ENCODE data around the gene EIF2S3B.
A peak's percentile ranks its signal among the peaks of the same experiment; 100 is the strongest.
"Not testable (repeated sequence)": the region's sequence is repeated elsewhere in the genome, so short reads cannot be mapped to it uniquely, and the experiment has no call there.

The EIF2S3B gene

GRCh38 chr12:10505620-10506019 lies at the start of gene EIF2S3B:
EIF2S3B (plus strand) TSS chr12:10505890; CDS start chr12:10505903, 13 bp downstream.
- no peak for DNase-seq (ENCODE audit: low spot score)

DNA sequence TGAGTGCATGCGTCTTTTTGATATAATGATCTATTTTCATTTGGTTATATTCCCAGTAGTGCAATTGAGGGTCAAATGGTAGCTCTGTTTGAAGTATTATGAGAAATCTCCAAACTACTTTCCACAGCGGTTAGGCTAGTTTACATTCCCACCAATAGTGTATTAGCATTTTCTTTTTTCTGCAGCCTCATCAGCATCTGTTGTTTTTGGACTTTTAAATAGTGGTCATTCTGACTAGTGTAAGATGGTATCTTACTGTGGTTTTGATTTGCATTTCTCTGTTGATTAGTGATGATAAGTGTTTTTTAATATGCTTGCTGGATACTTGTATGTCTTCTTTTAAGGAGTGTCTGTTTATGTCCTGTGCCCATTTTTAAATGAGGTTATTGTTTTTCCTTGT lies 48.8 kb upstream of the EIF2S3B start:
- DNase-seq (ENCODE audit: low spot score), result no peak

DNA sequence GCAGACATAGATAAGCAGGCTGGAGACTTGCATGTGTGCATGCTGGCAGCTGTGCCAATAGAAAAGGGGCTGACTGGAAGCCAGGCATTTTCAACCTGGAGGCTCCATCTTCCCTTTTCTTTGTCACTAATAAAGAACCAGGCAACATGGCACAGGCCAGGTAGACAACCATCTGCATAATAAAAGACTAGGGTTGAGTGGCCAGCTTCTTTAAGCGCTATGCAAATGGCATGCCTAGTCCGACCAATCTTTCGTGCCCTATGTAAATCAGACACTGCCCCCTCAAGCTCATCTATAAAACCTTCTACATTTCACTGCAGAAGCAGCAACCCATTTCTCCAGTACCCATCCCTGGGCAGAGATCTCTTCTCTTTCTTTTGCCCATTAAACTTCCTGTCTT lies 47.9 kb upstream of the EIF2S3B start:
- no peak for DNase-seq (ENCODE audit: low spot score)

- no peak for DNase-seq (ENCODE audit: low spot score)
Measured at GRCh38 chr12:10466311-10466710, 39.4 kb upstream of the EIF2S3B start.

DNA sequence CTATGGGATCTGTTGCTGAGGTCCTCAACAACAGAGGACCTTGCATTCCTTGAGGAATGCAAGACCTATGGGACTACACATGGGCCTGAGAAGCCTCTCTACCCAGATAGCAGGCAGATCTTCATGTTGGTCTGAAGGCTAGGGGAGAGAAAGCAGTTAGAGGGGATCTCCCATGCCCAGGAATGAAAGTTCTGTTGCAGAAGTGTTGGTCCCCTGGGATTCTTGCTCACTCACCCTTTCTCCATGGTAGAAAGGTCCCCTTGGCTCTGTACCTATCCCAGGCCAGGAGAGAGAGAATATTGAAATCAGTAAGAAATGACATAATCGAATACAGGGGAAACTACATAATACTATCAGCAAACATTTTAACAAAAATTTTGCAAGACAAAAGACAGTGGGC lies 36.0 kb upstream of the EIF2S3B start:
- DNase-seq (ENCODE audit: low spot score), result no peak

DNA sequence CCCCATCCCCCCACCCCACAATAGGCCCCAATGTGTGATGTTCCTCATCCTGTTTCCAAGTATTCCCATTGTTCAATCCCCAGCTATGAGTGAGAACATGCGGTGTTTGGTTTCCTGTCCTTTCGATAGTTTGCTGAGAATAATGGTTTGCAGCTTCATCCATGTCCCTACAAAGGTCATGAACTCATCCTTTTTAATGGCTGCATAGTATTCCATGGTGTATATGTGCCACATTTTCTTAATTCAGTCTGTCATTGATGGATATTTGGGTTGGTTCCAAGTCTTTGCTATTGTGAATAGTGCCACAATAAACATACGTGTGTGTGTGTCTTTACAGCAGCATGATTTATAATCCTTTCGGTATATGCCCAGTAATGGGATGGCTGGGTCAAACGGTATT lies 32.9 kb upstream of the EIF2S3B start:
- not testable (repeated sequence) for DNase-seq (ENCODE audit: low spot score)

DNA sequence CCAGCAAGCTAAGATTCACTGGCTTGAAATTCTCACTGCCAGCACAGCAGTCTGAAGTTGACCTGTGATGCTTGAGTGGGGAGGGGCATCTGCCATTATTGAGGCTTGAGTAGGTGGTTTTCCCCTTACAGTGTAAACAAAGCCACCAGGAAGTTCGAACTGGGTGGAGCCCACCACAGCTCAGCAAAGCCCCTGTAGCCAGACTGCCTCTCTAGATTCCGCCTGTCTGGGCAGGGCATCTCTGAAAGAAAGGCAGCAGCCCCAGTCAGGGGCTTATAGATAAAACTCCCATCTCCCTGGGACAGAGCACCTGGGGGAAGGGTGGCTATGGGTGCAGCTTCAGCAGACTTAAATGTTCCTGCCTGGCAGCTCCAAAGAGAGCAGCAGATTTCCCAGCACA lies 23.8 kb upstream of the EIF2S3B start:
- DNase-seq (ENCODE audit: low spot score), result not testable (repeated sequence)

DNA sequence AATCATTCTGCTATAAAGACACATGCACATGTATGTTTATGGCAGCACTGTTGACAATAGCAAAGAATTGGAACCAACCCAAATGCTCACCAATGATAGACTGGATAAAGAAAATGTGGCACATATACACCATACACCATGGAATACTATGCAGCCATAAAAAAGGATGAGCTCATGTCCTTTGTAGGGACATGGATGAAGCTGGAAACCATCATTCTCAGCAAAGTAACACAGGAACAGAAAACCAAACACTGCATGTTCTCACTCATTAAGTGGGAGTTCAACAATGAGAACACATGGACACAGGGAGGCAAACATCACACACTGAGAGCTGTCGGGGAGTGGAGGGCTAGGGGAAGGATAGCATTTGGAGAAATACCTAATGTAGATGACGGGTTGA lies 18.4 kb upstream of the EIF2S3B start:
- DNase-seq (ENCODE audit: low spot score), result not testable (repeated sequence)

DNA sequence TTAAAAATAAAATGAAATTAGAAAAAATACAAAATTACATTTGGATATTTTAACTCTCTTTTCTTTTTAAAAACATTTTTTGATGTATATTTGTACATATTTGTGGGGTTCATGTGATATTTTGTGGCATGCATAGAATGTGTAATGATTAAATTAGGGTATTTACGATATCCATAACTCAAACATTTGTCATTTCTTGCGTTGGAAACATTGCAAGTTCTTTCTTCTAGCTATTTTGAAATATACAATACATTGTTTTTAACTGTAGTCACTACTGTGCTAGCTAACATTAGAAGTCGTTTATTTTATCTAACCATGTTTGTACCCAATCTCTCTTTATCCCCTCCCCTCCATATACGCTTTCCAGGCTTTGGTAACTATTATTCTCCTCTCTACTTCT lies 13.9 kb upstream of the EIF2S3B start:
- DNase-seq (ENCODE audit: low spot score), result no peak

GRCh38 chr12:10497602-10498001 lies 8.1 kb upstream of the EIF2S3B start:
- no peak for DNase-seq (ENCODE audit: low spot score)

- DNase-seq (ENCODE audit: low spot score), result no peak
Measured at GRCh38 chr12:10498042-10498441, 7.6 kb upstream of the EIF2S3B start.

DNA sequence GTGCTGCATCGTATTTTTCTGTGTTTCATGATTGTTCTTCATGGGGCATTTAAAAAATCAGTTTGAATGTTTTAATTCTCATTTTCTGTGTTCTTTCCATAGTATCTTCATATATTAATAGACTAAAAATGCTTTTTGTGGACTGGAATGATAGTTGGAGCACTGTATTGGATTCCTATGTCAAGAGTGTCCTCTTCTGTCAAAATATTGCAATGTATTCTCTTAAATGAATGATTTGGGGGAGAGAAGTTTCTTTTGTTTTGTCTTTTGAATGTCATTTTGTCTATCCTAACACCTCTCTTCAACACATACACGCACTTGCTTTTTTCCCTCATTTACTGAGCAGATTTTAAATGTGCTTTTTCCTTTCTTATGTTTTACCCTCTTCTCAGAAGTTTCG lies 4.7 kb upstream of the EIF2S3B start:
- DNase-seq (ENCODE audit: low spot score), result peak; percentile 6

DNA sequence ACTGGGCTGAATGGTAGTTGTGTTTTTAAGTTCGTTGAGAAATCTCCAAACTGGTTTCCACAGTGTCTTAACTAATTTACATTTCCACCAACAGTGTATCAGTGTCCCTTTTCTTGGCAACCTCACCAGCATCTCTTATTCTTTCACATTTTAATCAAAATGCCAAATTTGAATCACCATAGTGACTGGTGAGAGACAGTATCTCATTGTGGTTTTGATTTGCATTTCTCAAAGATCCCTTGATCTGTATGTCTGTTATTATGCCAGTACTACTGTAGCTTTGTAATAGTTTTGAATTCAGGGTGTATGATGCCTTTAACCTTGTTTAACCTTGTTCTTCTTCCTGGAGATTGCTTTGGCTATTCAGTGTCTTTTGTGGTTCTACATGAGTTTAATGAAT lies 2.2 kb upstream of the EIF2S3B start:
- no peak for DNase-seq (ENCODE audit: low spot score)

GRCh38 chr12:10511756-10512355 lies 6.2 kb downstream of the EIF2S3B start:
- DNase-seq (ENCODE audit: low spot score), result no peak

DNA sequence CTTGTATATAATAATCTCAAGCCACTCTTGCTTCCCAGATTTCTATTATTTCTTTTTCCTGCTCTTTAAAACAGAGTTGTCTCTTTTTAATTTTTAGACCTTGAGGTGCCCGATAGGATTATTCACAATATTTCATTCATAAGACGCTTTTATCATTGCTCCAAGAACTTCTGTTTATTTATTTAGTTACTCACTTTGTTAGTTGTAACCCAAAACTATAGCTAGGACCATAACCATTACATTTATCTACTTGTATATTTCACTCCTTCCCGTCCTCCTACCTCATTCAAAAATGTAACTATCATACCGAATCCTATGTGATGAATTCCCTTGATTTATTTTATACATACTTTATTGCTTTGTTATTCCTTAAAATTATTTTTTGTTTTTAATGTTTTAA lies 7.1 kb downstream of the EIF2S3B start:
- no peak for DNase-seq (ENCODE audit: low spot score)

GRCh38 chr12:10521555-10521954 lies 15.9 kb downstream of the EIF2S3B start:
- no peak for DNase-seq (ENCODE audit: low spot score)

- no peak for DNase-seq (ENCODE audit: low spot score)
Measured at GRCh38 chr12:10528174-10528953, 22.7 kb downstream of the EIF2S3B start.

DNA sequence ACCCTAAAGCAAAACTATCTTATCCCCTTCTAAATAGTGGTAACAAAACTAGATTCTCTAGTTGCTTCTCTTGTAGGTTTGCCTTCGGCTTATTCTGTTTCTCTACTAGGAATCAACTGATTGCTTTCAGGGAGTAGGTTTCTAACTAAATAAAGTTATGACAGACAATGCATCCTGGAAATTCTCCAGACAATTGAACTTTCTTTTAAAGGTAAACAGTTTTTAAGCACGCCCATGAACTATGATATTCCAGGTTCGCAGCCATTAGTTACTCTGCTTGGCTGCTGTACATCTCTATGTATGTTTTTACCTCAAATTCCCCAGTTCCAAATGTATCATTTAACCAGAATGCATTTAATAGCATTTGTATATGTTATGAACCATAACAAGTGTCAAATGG lies 23.9 kb downstream of the EIF2S3B start:
- no peak for DNase-seq (ENCODE audit: low spot score)

DNA sequence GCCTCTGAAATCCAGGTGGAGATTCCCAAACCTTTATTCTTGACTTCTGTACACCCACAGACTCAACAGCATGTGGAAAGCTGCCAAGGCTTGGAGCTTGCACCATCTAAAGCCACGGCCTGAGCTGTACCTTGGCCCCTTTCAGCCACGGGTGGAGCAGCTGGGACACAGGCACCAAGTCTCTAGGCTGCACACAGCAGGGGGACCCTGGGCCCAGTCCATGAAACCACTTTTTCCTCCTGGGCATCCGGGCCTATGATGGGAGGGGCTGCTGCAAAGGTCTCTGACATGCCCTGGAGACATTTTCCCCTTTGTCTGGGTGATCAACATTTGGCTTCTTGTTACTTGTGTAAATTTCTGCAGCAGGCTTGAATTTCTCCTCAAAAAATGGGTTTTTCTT lies 32.0 kb downstream of the EIF2S3B start:
- no peak for DNase-seq (ENCODE audit: low spot score)

- peak; percentile 13 for DNase-seq (ENCODE audit: low spot score)
Measured at GRCh38 chr12:10540776-10541205, 35.1 kb downstream of the EIF2S3B start.

DNA sequence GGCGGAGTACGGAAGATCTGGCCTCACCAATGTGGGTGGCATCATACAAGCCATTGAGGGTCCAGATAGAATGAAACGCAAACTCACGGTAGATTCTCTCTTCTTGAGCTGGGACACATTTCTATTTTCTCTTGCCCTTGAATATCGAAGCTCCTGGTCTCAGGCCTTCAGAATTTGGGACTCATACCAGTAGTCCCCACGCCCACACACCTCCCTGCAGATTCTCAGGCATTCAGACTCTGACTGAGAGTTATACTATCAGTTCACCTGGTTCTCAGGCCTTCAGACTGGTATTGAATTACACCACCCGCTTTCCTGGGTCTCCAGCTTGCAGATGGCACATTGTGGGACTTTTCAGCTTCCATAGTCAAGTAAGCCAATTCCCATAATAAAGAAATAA lies 37.8 kb downstream of the EIF2S3B start:
- no peak for DNase-seq (ENCODE audit: low spot score)

DNA sequence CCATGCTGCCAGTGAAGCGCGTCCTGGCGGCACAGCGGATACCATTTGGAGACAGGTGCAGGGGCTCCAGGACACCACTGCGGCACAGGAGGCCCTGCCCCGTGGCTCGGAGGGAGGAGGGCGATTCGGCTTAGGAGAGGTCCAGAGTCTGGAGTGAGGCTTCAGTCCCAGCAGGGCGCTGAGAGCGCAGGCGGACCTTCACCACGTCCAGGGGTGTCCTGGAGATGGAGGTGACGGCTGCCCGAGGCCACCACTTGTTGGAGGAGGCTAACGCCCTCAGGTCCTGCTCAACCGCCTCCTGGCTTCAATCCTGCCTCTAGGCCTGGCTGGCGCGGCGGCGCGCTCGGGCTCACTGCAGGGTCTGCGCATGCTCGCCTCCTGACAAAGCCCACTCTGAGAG lies 45.7 kb downstream of the EIF2S3B start:
- no peak for DNase-seq (ENCODE audit: low spot score)

- no peak for DNase-seq (ENCODE audit: low spot score)
Measured at GRCh38 chr12:10553148-10553547, 47.5 kb downstream of the EIF2S3B start.

GRCh38 chr12:10554228-10554755 lies 48.6 kb downstream of the EIF2S3B start:
- no peak for DNase-seq (ENCODE audit: low spot score)
